IPS-NIHi11 (cell line): ENCODE measurements around the gene ADRA2B.
"Not testable (repeated sequence)": the region's sequence is repeated elsewhere in the genome, so short reads cannot be mapped to it uniquely, and the experiment has no call there.

Source experiments
- DNase-seq: peaks from one replicate; pipeline ENCODE4 v3.0.0; 2012; ENCODE audit warnings: mixed read lengths, low spot score

Gene ADRA2B

GRCh38 chr2:96088340-96089335 is 27.7 kb downstream of the ADRA2B start:
- DNase-seq: no peak

GRCh38 chr2:96087130-96087529 is 29.2 kb downstream of the ADRA2B start:
- DNase-seq: no peak

- DNase-seq: no peak
These were observed 30.6 kb downstream of the ADRA2B start for GRCh38 chr2:96085541-96086355.

GRCh38 chr2:96084858-96085518 is 31.4 kb downstream of the ADRA2B start:
- DNase-seq: not testable (repeated sequence)

GRCh38 chr2:96083989-96084857 is 32.1 kb downstream of the ADRA2B start:
- no peak for DNase-seq

- DNase-seq: no peak
These were observed 33.1 kb downstream of the ADRA2B start for GRCh38 chr2:96083064-96083939.

GRCh38 chr2:96082211-96083063 is 33.9 kb downstream of the ADRA2B start:
- DNase-seq: no peak

- no peak for DNase-seq
These were observed 35.3 kb downstream of the ADRA2B start for GRCh38 chr2:96081042-96081441.

- DNase-seq: no peak
These were observed 41.1 kb downstream of the ADRA2B start for GRCh38 chr2:96075199-96075771.

GRCh38 chr2:96074156-96074555 is 42.2 kb downstream of the ADRA2B start:
- DNase-seq: no peak

GRCh38 chr2:96073170-96073775 is 43.1 kb downstream of the ADRA2B start:
- DNase-seq: no peak

- no peak for DNase-seq
These were observed 43.6 kb downstream of the ADRA2B start for GRCh38 chr2:96072746-96073145.

GRCh38 chr2:96071977-96072491 is 44.3 kb downstream of the ADRA2B start:
- not testable (repeated sequence) for DNase-seq

GRCh38 chr2:96071087-96071976 is 45.0 kb downstream of the ADRA2B start:
- not testable (repeated sequence) for DNase-seq

GRCh38 chr2:96070351-96070750 is 46.0 kb downstream of the ADRA2B start:
- DNase-seq: not testable (repeated sequence)

- DNase-seq: not testable (repeated sequence)
These were observed 46.5 kb downstream of the ADRA2B start for GRCh38 chr2:96069878-96070277.
